Breast epithelium (tissue), 4 donors: Measurements from ENCODE around the gene NES. TPM values are rescaled to one million over a fixed set of nuclear protein-coding genes. Genes with fewer than 3 reads are reported as not detected.

Experiments
- DNase-seq, 2 donors: peaks; one replicate each; pipeline ENCODE4 v3.0.0-alpha.2; 2019; ENCODE audit warnings: low spot score in 2 of 2
- H3K27ac ChIP-seq, 2 donors: fragments of 200-600 bp; sonication (generic) in 1 of 2; one replicate each; pipeline ENCODE4 v1.5.1; 2016 to 2019; ENCODE audit warnings: mild to moderate bottlenecking in 1 of 2
- H3K27me3 ChIP-seq, 2 donors: fragments of 200-600 bp; sonication (generic) in 1 of 2; one replicate each; pipeline versions ENCODE4 v1.5.1 to v1.6.0; 2017 to 2019; ENCODE audit warnings: control low read depth in 1 of 2, mild to moderate bottlenecking in 1 of 2
- H3K36me3 ChIP-seq: fragments of 200-600 bp; one replicate; pipeline ENCODE4 v1.5.1; 2019
- H3K4me1 ChIP-seq, 2 donors: fragments of 200-600 bp; sonication (generic); one replicate each; pipeline ENCODE4 v1.5.1; 2016 to 2019; ENCODE audit warnings: control low read depth in 1 of 2
- H3K4me3 ChIP-seq, 3 donors: fragments of 200-600 bp; sonication (generic); 1 replicate in 2 of 3; 2 replicates in 1 of 3; pipeline ENCODE4 v1.5.1; 2016 to 2019; ENCODE audit warnings: mild to moderate bottlenecking in 3 of 3, moderate library complexity in 2 of 3
- H3K9me3 ChIP-seq, 2 donors: fragments of 200-600 bp; sonication (generic) in 1 of 2; one replicate each; pipeline ENCODE4 v1.5.1; 2016 to 2019; ENCODE audit warnings: control low read depth in 1 of 2
- CTCF ChIP-seq, 3 donors: fragments of 450-650 bp; IDR thresholded peaks; one replicate each; pipeline ENCODE4 v1.5.1; 2016 to 2017; ENCODE audit warnings: antibody characterized with exemption in 3 of 3, mild to moderate bottlenecking in 3 of 3, moderate library complexity in 3 of 3
- POLR2A ChIP-seq: fragments of 450-650 bp; IDR thresholded peaks from one replicate; pipeline ENCODE4 v1.6.1; 2016; ENCODE audit warnings: antibody characterized with exemption, mild to moderate bottlenecking, moderate library complexity
- POLR2AphosphoS5 ChIP-seq, 3 donors: sonication (generic); formaldehyde crosslinking; IDR thresholded peaks; one replicate each; pipeline ENCODE4 v1.6.1; 2017; ENCODE audit warnings: antibody characterized with exemption in 3 of 3
- intact Hi-C: fragments of 100-400 bp; cut with DNase I; formaldehyde crosslinking; loops from one replicate; pipeline ENCODE4 v1.15.1; 2023; ENCODE audit warnings: low total_unique reads
- total RNA-seq, 3 donors: library from RNA; depleted of rRNA; stranded (reverse); fragments of >200 nt; gene quantifications; one replicate each; pipeline ENCODE4 v1.1.0, GENCODE V29; 2016

Gene NES
- total RNA-seq, 3 donors from 2014 or later = 9.9 to 28.5 (median 14.9) TPM

GRCh38 chr1:156668801-156669637 is 8.2 kb downstream of the NES start:
- intact Hi-C loops = loop anchor here (10.0 kb wide), 1 partner anchor 174 kb away; no protein-coding TSS in a partner anchor
- H3K4me1 ChIP-seq = peaks cover 18 to 20% of the 10 kb centered on the region in 2 donors
- DNase-seq = no peak

GRCh38 chr1:156667968-156668709 is 9.1 kb downstream of the NES start:
- Histone ChIP-seq H3K27me3 (no peaks in the 10 kb centered on the region), H3K4me1 (peaks cover 17 to 19% of the 10 kb centered on the region in 2 donors), H3K36me3 (no peaks in the 10 kb centered on the region), H3K27ac (peak overlapping the region; percentile 86 to 96), H3K9me3 (no peaks in the 10 kb centered on the region), H3K4me3 (peak overlapping the region in 1 of 3 donors; percentile 15)
- TF ChIP-seq POLR2A = no peak
- no peak for TF ChIP-seq POLR2AphosphoS5 (IDR thresholded peaks at IDR 0.05)
- intact Hi-C loops = loop anchor here (10.0 kb wide), 1 partner anchor 173 kb away; no protein-coding TSS in a partner anchor
- DNase-seq = no peak

More at GRCh38 chr1:156668801-156669637, 8.2 kb downstream of the NES start:
- Histone ChIP-seq H3K4me3 (no peak overlapping the region), H3K27ac (peak overlapping the region; percentile 86 to 96), H3K27me3 (no peaks in the 10 kb centered on the region), H3K36me3 (no peaks in the 10 kb centered on the region), H3K9me3 (no peaks in the 10 kb centered on the region)
- no peak for TF ChIP-seq CTCF (IDR thresholded peaks at IDR 0.05)

GRCh38 chr1:156667610-156667967 is 9.6 kb downstream of the NES start:
- H3K27me3 ChIP-seq = no peaks in the 10 kb centered on the region
- no peak for DNase-seq
- no peaks in the 10 kb centered on the region for H3K9me3 ChIP-seq
- peaks cover 20 to 24% of the 10 kb centered on the region in 2 donors for H3K4me1 ChIP-seq
- intact Hi-C loops = loop anchor here (10.0 kb wide), 1 partner anchor 173 kb away; no protein-coding TSS in a partner anchor
- peak overlapping the region in 1 of 3 donors; percentile 15 for H3K4me3 ChIP-seq
- H3K27ac ChIP-seq = peak overlapping the region; percentile 86 to 96
- H3K36me3 ChIP-seq = no peaks in the 10 kb centered on the region
- TF ChIP-seq POLR2AphosphoS5 (IDR thresholded peaks at IDR 0.05) (no peak), CTCF (IDR thresholded peaks at IDR 0.05) (no peak), POLR2A (no peak)

GRCh38 chr1:156666862-156667609 is 10.2 kb downstream of the NES start:
- Histone ChIP-seq H3K9me3 (no peaks in the 10 kb centered on the region), H3K4me3 (peak overlapping the region in 1 of 3 donors; percentile 15), H3K36me3 (no peaks in the 10 kb centered on the region), H3K27me3 (no peaks in the 10 kb centered on the region), H3K4me1 (peaks cover 23 to 29% of the 10 kb centered on the region in 2 donors), H3K27ac (peak overlapping the region; percentile 86 to 96)
- intact Hi-C loops = loop anchor here (10.0 kb wide), 1 partner anchor 172 kb away; no protein-coding TSS in a partner anchor
- DNase-seq = no peak
- TF ChIP-seq POLR2A = no peak
- no peak for TF ChIP-seq CTCF (IDR thresholded peaks at IDR 0.05)
- TF ChIP-seq POLR2AphosphoS5 (IDR thresholded peaks at IDR 0.05) = no peak

- H3K27me3 ChIP-seq = no peaks in the 10 kb centered on the region
- DNase-seq = no peak
- TF ChIP-seq CTCF (IDR thresholded peaks at IDR 0.05) = no peak
- no peak for TF ChIP-seq POLR2AphosphoS5 (IDR thresholded peaks at IDR 0.05)
- no peak for TF ChIP-seq POLR2A
- no peak overlapping the region for H3K4me3 ChIP-seq
- H3K9me3 ChIP-seq = no peaks in the 10 kb centered on the region
- peaks cover 28 to 40% of the 10 kb centered on the region in 2 donors for H3K4me1 ChIP-seq
- peak overlapping the region; percentile 85 to 86 for H3K27ac ChIP-seq
- intact Hi-C loops = loop anchor here (10.0 kb wide), 1 partner anchor 171 kb away; no protein-coding TSS in a partner anchor
- H3K36me3 ChIP-seq = no peaks in the 10 kb centered on the region
These were observed 11.7 kb downstream of the NES start for GRCh38 chr1:156665539-156665938.
